Colonic mucosa (tissue), 4 donors: ENCODE measurements around the gene SELENON. TPM values are rescaled to one million over a fixed set of nuclear protein-coding genes. Genes with fewer than 3 reads are reported as not detected.

Experiments
- DNase-seq: peaks from one replicate; pipeline ENCODE4 v3.0.0-alpha.2; 2020
- H3K27ac ChIP-seq: fragments of 200-600 bp; one replicate; pipeline ENCODE4 v1.8.0; 2021
- H3K27me3 ChIP-seq: fragments of 200-600 bp; one replicate; pipeline ENCODE4 v1.8.0; 2021
- H3K36me3 ChIP-seq: fragments of 200-600 bp; one replicate; pipeline ENCODE4 v1.8.0; 2021
- H3K4me1 ChIP-seq: fragments of 200-600 bp; one replicate; pipeline ENCODE4 v1.8.0; 2021; ENCODE audit warnings: mild to moderate bottlenecking
- H3K4me3 ChIP-seq: fragments of 200-600 bp; one replicate; pipeline ENCODE4 v1.8.0; 2021
- H3K9ac ChIP-seq, 2 donors: one replicate each; pipeline ENCODE4 v1.7.0; 2013; ENCODE audit warnings: control low read depth in 2 of 2, low read depth in 2 of 2, low read length in 2 of 2
- H3K9me3 ChIP-seq: fragments of 200-600 bp; one replicate; pipeline ENCODE4 v1.8.0; 2021
- intact Hi-C: fragments of 100-400 bp; cut with DNase I; formaldehyde crosslinking; loops from one replicate; pipeline ENCODE4 v1.14.1; 2022
- total RNA-seq, 2 donors: library from RNA; stranded (reverse); fragmentation: NEBNext Ultra II Directional in 1 of 2; extraction: Animal tissue kit (Norgen Biotek cat#: 25700) in 1 of 2; gene quantifications; one replicate each; pipeline ENCODE4 v1.2.1, GENCODE V29; 2021
- TF ChIP-seq, protein P1 (sequence below): fragments of 200-600 bp; IDR thresholded peaks from one replicate; pipeline ENCODE4 v1.8.0; 2022; ENCODE audit warnings: antibody characterized with exemption, mild to moderate bottlenecking
- donor health status: healthy.
- donor health status: DM: no; HTN: no; CAD: no.
- donor health status: DM: no; HTN: no; CAD: no.

SELENON gene
- total RNA-seq, 2 donors from 2014 or later: 39.6 to 43.3 TPM

DNA sequence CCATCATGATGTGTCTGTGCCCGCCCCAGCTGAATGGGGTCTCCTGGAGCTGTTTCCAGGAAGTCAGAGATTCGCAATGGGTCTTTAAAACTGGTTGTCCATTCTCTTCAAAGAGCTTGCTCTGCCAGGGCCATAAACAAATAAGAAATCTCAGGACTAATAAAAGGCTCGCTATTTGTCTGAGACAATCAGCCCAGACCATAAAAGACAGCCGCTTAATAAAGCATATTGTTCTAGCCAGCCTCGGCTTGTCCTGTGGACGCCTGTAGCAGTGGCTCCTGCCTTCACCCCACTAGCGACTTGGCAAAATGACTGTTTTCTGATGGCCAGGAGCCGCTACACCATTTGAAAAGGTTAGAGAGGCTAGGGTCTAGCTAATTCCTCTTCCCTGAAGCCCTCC lies 20.6 kb upstream of the SELENON start:
- H3K4me3 ChIP-seq: no peak overlapping the region
- TF ChIP-seq, protein P1, sequence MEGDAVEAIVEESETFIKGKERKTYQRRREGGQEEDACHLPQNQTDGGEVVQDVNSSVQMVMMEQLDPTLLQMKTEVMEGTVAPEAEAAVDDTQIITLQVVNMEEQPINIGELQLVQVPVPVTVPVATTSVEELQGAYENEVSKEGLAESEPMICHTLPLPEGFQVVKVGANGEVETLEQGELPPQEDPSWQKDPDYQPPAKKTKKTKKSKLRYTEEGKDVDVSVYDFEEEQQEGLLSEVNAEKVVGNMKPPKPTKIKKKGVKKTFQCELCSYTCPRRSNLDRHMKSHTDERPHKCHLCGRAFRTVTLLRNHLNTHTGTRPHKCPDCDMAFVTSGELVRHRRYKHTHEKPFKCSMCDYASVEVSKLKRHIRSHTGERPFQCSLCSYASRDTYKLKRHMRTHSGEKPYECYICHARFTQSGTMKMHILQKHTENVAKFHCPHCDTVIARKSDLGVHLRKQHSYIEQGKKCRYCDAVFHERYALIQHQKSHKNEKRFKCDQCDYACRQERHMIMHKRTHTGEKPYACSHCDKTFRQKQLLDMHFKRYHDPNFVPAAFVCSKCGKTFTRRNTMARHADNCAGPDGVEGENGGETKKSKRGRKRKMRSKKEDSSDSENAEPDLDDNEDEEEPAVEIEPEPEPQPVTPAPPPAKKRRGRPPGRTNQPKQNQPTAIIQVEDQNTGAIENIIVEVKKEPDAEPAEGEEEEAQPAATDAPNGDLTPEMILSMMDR: no peak
- no peaks in the 10 kb centered on the region for H3K9me3 ChIP-seq
- no peak overlapping the region for H3K9ac ChIP-seq
- DNase-seq: no peak
- intact Hi-C loops: no loop called here
- no peaks in the 10 kb centered on the region for H3K36me3 ChIP-seq
- no peaks in the 10 kb centered on the region for H3K27me3 ChIP-seq
- no peak overlapping the region for H3K27ac ChIP-seq
- peaks cover under 1% of the 10 kb centered on the region for H3K4me1 ChIP-seq

DNA sequence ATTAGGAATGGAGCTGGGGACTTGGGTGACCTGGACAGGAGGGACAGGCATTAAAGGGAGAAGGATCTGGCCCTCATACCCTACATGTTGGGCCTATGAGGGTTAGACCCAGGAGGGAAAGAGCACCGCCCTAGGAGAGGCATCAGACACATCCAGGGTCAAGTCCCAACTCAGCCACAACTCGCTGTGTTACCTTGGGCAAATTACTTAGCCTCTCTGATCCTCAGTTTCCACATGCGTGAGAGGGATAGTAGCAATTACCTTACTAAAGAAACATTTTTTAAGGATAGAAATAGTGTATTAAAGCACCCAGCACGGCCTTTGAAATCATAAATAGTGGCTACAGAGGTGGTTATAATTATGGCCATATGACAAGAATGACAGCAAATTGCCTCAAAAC lies 20.1 kb upstream of the SELENON start:
- Histone ChIP-seq H3K27ac (no peak overlapping the region), H3K36me3 (no peaks in the 10 kb centered on the region), H3K4me1 (no peaks in the 10 kb centered on the region), H3K9ac (no peak overlapping the region), H3K27me3 (no peaks in the 10 kb centered on the region), H3K9me3 (no peaks in the 10 kb centered on the region), H3K4me3 (no peak overlapping the region)
- TF ChIP-seq, protein P1: no peak
- DNase-seq: no peak
- intact Hi-C loops: no loop called here

DNA sequence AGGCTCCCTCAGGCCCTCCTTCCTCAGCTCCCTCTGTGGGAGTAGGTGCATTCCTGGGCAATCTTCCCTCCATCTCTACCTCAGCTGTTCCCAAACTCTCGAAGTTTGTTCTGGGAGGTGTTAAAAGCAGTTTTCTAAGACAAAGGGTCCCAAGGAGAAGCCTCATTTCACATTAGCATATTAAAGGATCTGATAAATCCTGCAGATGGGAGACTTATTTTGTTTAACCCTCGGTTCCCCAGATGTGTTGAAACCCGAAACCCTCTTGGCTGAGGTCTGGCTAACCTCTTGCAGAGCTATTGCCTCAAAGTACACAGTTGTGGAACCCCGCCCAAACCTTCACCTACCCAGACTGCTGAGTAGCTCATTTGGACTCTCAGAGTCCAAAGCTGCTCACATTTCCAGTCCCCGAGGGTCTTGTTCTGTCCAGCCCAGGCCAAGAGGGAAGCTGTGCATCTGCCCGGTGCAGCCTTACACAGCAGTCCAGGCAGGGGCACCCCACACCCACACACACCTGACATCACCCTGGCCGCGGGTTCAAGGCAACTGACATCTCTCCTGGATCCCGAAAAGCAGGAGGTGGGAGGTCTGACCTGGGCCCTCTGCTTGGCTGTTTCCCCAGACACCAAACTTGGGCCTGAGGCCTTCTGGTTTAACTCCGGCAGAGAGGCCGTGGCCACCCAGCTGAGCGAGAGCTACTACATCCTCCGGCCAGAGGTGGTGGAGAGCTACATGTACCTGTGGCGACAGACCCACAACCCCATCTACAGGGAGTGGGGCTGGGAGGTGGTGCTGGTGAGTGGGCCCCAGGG lies 19.5 kb upstream of the SELENON start:
- Histone ChIP-seq H3K9me3 (no peaks in the 10 kb centered on the region), H3K4me3 (no peak overlapping the region), H3K36me3 (no peaks in the 10 kb centered on the region), H3K27me3 (no peaks in the 10 kb centered on the region), H3K4me1 (no peaks in the 10 kb centered on the region), H3K9ac (no peak overlapping the region), H3K27ac (no peak overlapping the region)
- intact Hi-C loops: no loop called here
- TF ChIP-seq, protein P1: no peak
- no peak for DNase-seq

DNA sequence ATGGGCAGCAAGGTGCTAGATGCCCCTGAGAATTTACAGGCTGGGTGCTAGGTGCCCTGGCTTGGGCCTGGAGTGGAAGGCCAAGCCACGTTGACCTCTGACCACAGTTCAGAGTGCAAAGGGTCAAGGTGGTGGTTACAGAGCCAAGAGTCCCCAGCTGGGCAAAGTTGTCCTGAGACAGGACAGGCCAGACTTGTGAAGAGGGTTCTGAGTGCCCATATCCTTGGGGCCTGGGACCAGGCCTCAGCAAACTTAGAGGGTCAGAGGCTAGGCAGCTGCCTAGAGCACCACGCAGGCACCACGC lies 18.9 kb upstream of the SELENON start:
- Histone ChIP-seq H3K27ac (no peak overlapping the region), H3K9ac (no peak overlapping the region), H3K4me3 (no peak overlapping the region), H3K4me1 (no peaks in the 10 kb centered on the region), H3K9me3 (no peaks in the 10 kb centered on the region), H3K27me3 (no peaks in the 10 kb centered on the region), H3K36me3 (no peaks in the 10 kb centered on the region)
- TF ChIP-seq, protein P1: no peak
- DNase-seq: no peak
- intact Hi-C loops: no loop called here

DNA sequence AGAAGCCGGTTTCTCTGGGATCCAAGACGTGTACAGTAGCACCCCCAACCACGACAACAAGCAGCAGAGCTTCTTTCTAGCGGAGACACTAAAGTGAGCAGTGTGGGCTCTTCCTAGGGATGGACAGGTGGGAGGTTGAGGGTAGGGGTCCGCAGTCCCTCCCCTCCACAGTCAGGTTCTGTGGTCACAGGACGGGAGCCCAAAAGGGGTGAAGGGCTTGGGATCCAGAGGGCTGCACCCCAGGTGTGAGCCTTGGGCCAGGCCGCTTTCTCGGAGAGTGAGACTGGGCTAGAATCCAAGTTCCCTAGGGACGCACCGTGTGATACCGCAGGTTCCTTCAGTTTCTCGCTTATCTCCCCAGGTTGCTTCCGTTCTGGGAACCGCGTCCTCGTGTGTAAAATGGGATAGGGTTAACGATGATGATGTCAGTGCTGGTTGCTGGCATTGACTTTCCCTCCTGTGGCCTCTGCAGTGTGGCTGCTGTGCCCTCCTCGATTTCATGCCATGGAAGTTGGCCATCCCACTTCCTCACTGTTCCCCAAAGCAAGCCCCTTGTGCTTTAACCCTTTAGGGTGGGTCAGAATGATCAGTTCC lies 17.3 kb upstream of the SELENON start:
- DNase-seq: no peak
- H3K36me3 ChIP-seq: no peaks in the 10 kb centered on the region
- TF ChIP-seq, protein P1: no peak

More for the DNA sequence above, 17.3 kb upstream of the SELENON start:
- H3K9me3 ChIP-seq: no peaks in the 10 kb centered on the region
- H3K27me3 ChIP-seq: no peaks in the 10 kb centered on the region
- intact Hi-C loops: no loop called here
- no peaks in the 10 kb centered on the region for H3K4me1 ChIP-seq
- H3K4me3 ChIP-seq: no peak overlapping the region
- H3K9ac ChIP-seq: no peak overlapping the region
- H3K27ac ChIP-seq: no peak overlapping the region
